ENCODE results near the gene FBXO28.

The FBXO28 gene

GRCh38 chr1:224193319-224193966 is 79.5 kb downstream of the FBXO28 start:
- no peak for TF ChIP-seq CTCF (IDR thresholded peaks at IDR 0.05; ENCODE audit: borderline replicate concordance, insufficient read depth, low read depth, low read length)
- H3K4me3 ChIP-seq (ENCODE audit: low read depth, low read length), result no peak overlapping the region

- TF ChIP-seq CTCF (IDR thresholded peaks at IDR 0.05; ENCODE audit: borderline replicate concordance, insufficient read depth, low read depth, low read length), result no peak
- H3K4me3 ChIP-seq (ENCODE audit: low read depth, low read length), result no peak overlapping the region
These were observed 83.1 kb downstream of the FBXO28 start for GRCh38 chr1:224196813-224197600.

GRCh38 chr1:224198572-224198971 is 84.7 kb downstream of the FBXO28 start:
- no peak for TF ChIP-seq CTCF (IDR thresholded peaks at IDR 0.05; ENCODE audit: borderline replicate concordance, insufficient read depth, low read depth, low read length)
- no peak overlapping the region for H3K4me3 ChIP-seq (ENCODE audit: low read depth, low read length)

- H3K4me3 ChIP-seq (ENCODE audit: low read depth, low read length), result no peak overlapping the region
- TF ChIP-seq CTCF (IDR thresholded peaks at IDR 0.05; ENCODE audit: borderline replicate concordance, insufficient read depth, low read depth, low read length), result no peak
These were observed 85.8 kb downstream of the FBXO28 start for GRCh38 chr1:224199679-224200078.

GRCh38 chr1:224201383-224201782 is 87.5 kb downstream of the FBXO28 start:
- H3K4me3 ChIP-seq (ENCODE audit: low read depth, low read length), result no peak overlapping the region
- TF ChIP-seq CTCF (IDR thresholded peaks at IDR 0.05; ENCODE audit: borderline replicate concordance, insufficient read depth, low read depth, low read length), result no peak

- TF ChIP-seq CTCF (IDR thresholded peaks at IDR 0.05; ENCODE audit: borderline replicate concordance, insufficient read depth, low read depth, low read length), result no peak
- no peak overlapping the region for H3K4me3 ChIP-seq (ENCODE audit: low read depth, low read length)
These were observed 87.9 kb downstream of the FBXO28 start for GRCh38 chr1:224201853-224202252.

Measured in GM12875 (cell line).